ENCODE results near the gene ACKR2.

GRCh38 chr3:42867138-42867537, 57.9 kb downstream of the ACKR2 start:
- TF ChIP-seq CTCF (IDR thresholded peaks at IDR 0.05; ENCODE audit: borderline replicate concordance, extremely low read depth, low read length, poor library complexity, severe bottlenecking) (no peak), EZH2 (IDR thresholded peaks at IDR 0.05; ENCODE audit: borderline replicate concordance, low read depth, low read length, severe bottlenecking) (no peak)

Data from DND-41 (cell line).